SK-N-SH (cell line): Measurements from ENCODE around the gene JPH3. TPM values are rescaled to one million over a fixed set of nuclear protein-coding genes. Genes with fewer than 3 reads are reported as not detected.

Experiments
- CTCF ChIA-PET: fragments of 300-600, 350-600 bp; formaldehyde crosslinking; extraction: SDS; loops from one replicate; lab custom pipeline; 2021; lab: Yijun Ruan, JAX
- POLR2A ChIA-PET: fragments of 350-600 bp; sonication (Branson Sonifier 250); formaldehyde crosslinking; extraction: SDS; loops from one replicate; lab custom pipeline; 2020; ENCODE audit warnings: antibody characterized with exemption, inconsistent platforms; lab: Yijun Ruan, JAX
- DNase-seq: peaks from one replicate; pipeline ENCODE4 v3.0.0; 2012
- H2AFZ ChIP-seq: fragments of 200-600 bp; sonication (generic); 2 replicates; pipeline ENCODE4 v1.8.1; 2016; ENCODE audit warnings: antibody characterized with exemption, mild to moderate bottlenecking, low read depth
- H3F3A ChIP-seq: fragments of 200-600 bp; sonication (generic); replicated peaks from 2 replicates; pipeline ENCODE3; 2016; ENCODE audit warnings: antibody characterized with exemption, mild to moderate bottlenecking; ENCODE audit not compliant: insufficient read depth
- H3K27ac ChIP-seq, 2 experiments: fragments of 200-500 bp in 1 of 2; fragments of 200-600 bp in 1 of 2; sonication (Bioruptor generic) in 1 of 2; sonication (generic), shearing (Covaris generic) in 1 of 2; 2 replicates each; pipeline versions ENCODE4 v1.5.1 to v1.6.1; 2014 to 2016; ENCODE audit warnings: low read depth in 2 of 2, inconsistent platforms in 1 of 2, low read length in 1 of 2, mild to moderate bottlenecking in 1 of 2, mixed read lengths in 1 of 2
- H3K27me3 ChIP-seq: fragments of 200-600 bp; sonication (generic), shearing (Covaris generic); 2 replicates; pipeline ENCODE4 v1.6.1; 2016; ENCODE audit warnings: mixed run types; ENCODE audit not compliant: insufficient read depth
- H3K36me3 ChIP-seq, 2 experiments: fragments of 200-500 bp in 1 of 2; fragments of 200-600 bp in 1 of 2; sonication (Bioruptor generic) in 1 of 2; sonication (generic) in 1 of 2; replicated peaks in 1 of 2; 2 replicates each; pipeline versions ENCODE3 to v1.5.1; 2014 to 2016; ENCODE audit warnings: low read length in 1 of 2, mild to moderate bottlenecking in 1 of 2; ENCODE audit not compliant: insufficient read depth in 2 of 2, control insufficient read depth in 1 of 2
- H3K4me1 ChIP-seq, 2 experiments: fragments of 200-500 bp in 1 of 2; fragments of 200-600 bp in 1 of 2; sonication (Bioruptor generic) in 1 of 2; sonication (generic), shearing (Covaris generic) in 1 of 2; 2 replicates each; pipeline versions ENCODE4 v1.5.1 to v1.6.1; 2014 to 2016; ENCODE audit warnings: low read depth in 1 of 2, low read length in 1 of 2, mixed run types in 1 of 2; ENCODE audit not compliant: insufficient read depth in 2 of 2, control insufficient read depth in 1 of 2
- H3K4me2 ChIP-seq: fragments of 200-600 bp; sonication (generic), shearing (Covaris generic); 2 replicates; pipeline ENCODE4 v1.6.1; 2017; ENCODE audit warnings: mixed run types
- H3K4me3 ChIP-seq, 2 experiments: fragments of 200-500 bp in 1 of 2; fragments of 200-600 bp in 1 of 2; sonication (Bioruptor generic) in 1 of 2; sonication (generic), shearing (Covaris generic) in 1 of 2; 2 replicates each; pipeline versions ENCODE4 v1.5.1 to v1.8.1; 2014 to 2016; ENCODE audit warnings: low read depth in 2 of 2, inconsistent platforms in 1 of 2, low read length in 1 of 2, mild to moderate bottlenecking in 1 of 2, mixed read lengths in 1 of 2, moderate library complexity in 1 of 2
- H3K79me2 ChIP-seq: fragments of 200-600 bp; sonication (generic); 2 replicates; pipeline ENCODE4 v1.8.1; 2017; ENCODE audit warnings: mild to moderate bottlenecking; ENCODE audit not compliant: insufficient read depth
- H3K9ac ChIP-seq: fragments of 200-600 bp; sonication (generic); 2 replicates; pipeline ENCODE4 v1.6.1; 2017; ENCODE audit warnings: mixed run types
- H3K9me2 ChIP-seq: fragments of 200-600 bp; sonication (generic); 2 replicates; pipeline ENCODE4 v1.6.1; 2017; ENCODE audit warnings: mixed run types
- H3K9me3 ChIP-seq: fragments of 200-600 bp; sonication (generic); 2 replicates; pipeline ENCODE4 v1.6.1; 2017; ENCODE audit warnings: mixed run types, mild to moderate bottlenecking, moderate library complexity
- H4K20me1 ChIP-seq: fragments of 200-600 bp; sonication (generic); 2 replicates; pipeline ENCODE4 v1.6.1; 2017; ENCODE audit warnings: mild to moderate bottlenecking, mixed run types; ENCODE audit not compliant: insufficient read depth
- ELF1 ChIP-seq: IDR thresholded peaks from 2 replicates; pipeline ENCODE4 v1.4.0; 2012
- EZH2phosphoT487 ChIP-seq: fragments of 200-600 bp; sonication (generic); IDR thresholded peaks from 2 replicates; pipeline ENCODE4 v1.6.1; 2017; ENCODE audit warnings: low read depth, mixed run types, mild to moderate bottlenecking, antibody characterized with exemption, moderate library complexity, borderline replicate concordance
- IRF3 ChIP-seq: fragments of 150-350 bp; IDR thresholded peaks from 2 replicates; pipeline ENCODE4 v1.6.1; 2016; ENCODE audit warnings: mild to moderate bottlenecking, low read depth, low read length
- MAX ChIP-seq: IDR thresholded peaks from 2 replicates; pipeline ENCODE4 v1.4.0; 2012; ENCODE audit warnings: low read depth
- MXI1 ChIP-seq: IDR thresholded peaks from 2 replicates; pipeline ENCODE4 v1.6.1; 2012; ENCODE audit warnings: mild to moderate bottlenecking, low read depth, low read length, improper control_type of control experiment
- RAD21 ChIP-seq: IDR thresholded peaks from 2 replicates; pipeline ENCODE4 v1.6.1; 2012; ENCODE audit warnings: mild to moderate bottlenecking, low read length
- REST ChIP-seq: IDR thresholded peaks from 2 replicates; pipeline ENCODE4 v1.6.1; 2012; ENCODE audit warnings: mild to moderate bottlenecking, low read depth, low read length, moderate library complexity
- SMC3 ChIP-seq: IDR thresholded peaks from 2 replicates; pipeline ENCODE4 v1.6.1; 2012; ENCODE audit warnings: low read depth, low read length, improper control_type of control experiment
- WGBS: methylation state at CpG from one replicate; pipeline ENCODE4 v1.1.6; 2017; ENCODE audit warnings: low lambda C conversion rate; 5-methylcytosine and 5-hydroxymethylcytosine counted together
- polyA plus RNA-seq, 3 experiments: library from polyadenylated mRNA; depleted of rRNA; stranded (reverse); fragments of >200 nt; gene quantifications; 2 replicates each; pipeline ENCODE4 v1.2.3, GENCODE V29; 2012
- TF ChIP-seq, protein P1 (sequence below): IDR thresholded peaks from 2 replicates; pipeline ENCODE4 v1.4.0; 2012; ENCODE audit warnings: low read depth, borderline replicate concordance

Gene JPH3
- polyA plus RNA-seq, 1 of the 3 experiments (the other 2 are of a cell fraction) = 0.25 TPM

DNA sequence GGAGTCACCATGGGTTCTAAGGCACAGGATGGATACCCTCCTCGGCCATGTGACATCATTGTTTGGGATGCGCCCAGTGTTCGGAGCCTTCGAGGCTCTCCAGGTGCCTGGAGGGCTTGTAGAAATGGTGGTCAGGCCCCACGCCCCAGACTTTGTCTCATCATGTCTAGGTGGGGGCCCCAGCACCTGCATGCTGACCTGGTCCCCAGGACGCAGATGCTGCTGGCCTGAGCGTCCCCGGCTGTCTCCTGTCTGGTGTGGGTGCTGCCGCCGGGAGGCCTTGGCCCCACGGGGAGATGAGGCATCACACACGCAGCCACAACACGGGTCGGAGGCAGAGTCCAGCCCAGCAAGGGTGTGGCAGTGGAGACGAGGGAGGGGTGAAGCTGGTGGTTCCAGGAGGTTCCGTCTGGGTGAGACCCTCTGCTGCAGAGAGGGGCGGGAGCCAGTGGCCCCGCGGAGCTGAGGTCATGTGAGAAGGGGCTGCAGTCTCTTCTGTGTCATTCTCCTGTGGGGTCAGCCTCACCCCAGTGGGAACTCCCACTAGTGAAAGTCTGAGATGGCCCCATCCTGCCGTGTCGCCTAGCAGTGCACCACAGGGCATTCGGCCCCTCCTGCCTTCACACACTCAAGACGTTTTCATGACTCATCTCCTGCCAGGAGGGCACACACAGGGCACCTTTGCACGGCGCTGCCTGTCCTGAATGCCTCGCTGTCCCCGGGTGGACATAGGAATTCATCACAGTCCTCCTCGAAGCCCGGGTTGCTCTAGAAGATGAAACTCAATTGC is 46.6 kb downstream of the JPH3 start:
- Histone ChIP-seq H3K9me2 (no peaks in the 10 kb centered on the region), H3K4me2 (no peak overlapping the region), H3K27me3 (peaks cover 6% of the 10 kb centered on the region), H3K4me1 (peaks cover 0 to 7% of the 10 kb centered on the region in 2 experiments; a peak in 1 of 4 replicates), H3F3A (no peaks in the 10 kb centered on the region), H3K9ac (no peak overlapping the region), H3K79me2 (no peaks in the 10 kb centered on the region), H3K27ac (no peak overlapping the region), H4K20me1 (no peaks in the 10 kb centered on the region), H3K36me3 (no peaks in the 10 kb centered on the region), H2AFZ (no peak overlapping the region), H3K9me3 (no peaks in the 10 kb centered on the region), H3K4me3 (no peak overlapping the region)
- CTCF ChIA-PET = interaction anchor here (1.3 to 7.8 kb wide), 3 partner anchors 9 to 24 kb away, joined by 3 to 68 read pairs (median 5); no protein-coding TSS in a partner anchor
- POLR2A ChIA-PET = no interaction called here
- WGBS = 52% methylated on average over 17 of the region's 29 CpGs
- no peak for DNase-seq
- TF ChIP-seq IRF3 (no peak), REST (no peak), RAD21 (no peak), MAX (no peak), MXI1 (no peak), ELF1 (no peak), EZH2phosphoT487 (no peak), SMC3 (no peak)
- TF ChIP-seq, protein P1, sequence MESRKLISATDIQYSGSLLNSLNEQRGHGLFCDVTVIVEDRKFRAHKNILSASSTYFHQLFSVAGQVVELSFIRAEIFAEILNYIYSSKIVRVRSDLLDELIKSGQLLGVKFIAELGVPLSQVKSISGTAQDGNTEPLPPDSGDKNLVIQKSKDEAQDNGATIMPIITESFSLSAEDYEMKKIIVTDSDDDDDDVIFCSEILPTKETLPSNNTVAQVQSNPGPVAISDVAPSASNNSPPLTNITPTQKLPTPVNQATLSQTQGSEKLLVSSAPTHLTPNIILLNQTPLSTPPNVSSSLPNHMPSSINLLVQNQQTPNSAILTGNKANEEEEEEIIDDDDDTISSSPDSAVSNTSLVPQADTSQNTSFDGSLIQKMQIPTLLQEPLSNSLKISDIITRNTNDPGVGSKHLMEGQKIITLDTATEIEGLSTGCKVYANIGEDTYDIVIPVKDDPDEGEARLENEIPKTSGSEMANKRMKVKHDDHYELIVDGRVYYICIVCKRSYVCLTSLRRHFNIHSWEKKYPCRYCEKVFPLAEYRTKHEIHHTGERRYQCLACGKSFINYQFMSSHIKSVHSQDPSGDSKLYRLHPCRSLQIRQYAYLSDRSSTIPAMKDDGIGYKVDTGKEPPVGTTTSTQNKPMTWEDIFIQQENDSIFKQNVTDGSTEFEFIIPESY = no peak
